Mucosa of descending colon (tissue), 3 donors: ENCODE data around the gene HEPACAM2. TPM values are rescaled to one million over a fixed set of nuclear protein-coding genes. Genes with fewer than 3 reads are reported as not detected.

Experiments used
- ATAC-seq: fragments of 200-7000 bp; cut with Tn5 transposase; one replicate; pipeline ENCODE4 v1.9.1; 2020; ENCODE audit warnings: mild to moderate bottlenecking, moderate library complexity
- DNase-seq, 3 donors: peaks; one replicate each; pipeline ENCODE4 v3.0.0-alpha.2; 2020
- H3K36me3 ChIP-seq: fragments of 200-600 bp; one replicate; pipeline ENCODE4 v1.8.0; 2021; ENCODE audit warnings: low read depth, mild to moderate bottlenecking
- H3K4me1 ChIP-seq: fragments of 200-600 bp; one replicate; pipeline ENCODE4 v1.8.0; 2021; ENCODE audit warnings: low read depth, mild to moderate bottlenecking
- H3K4me3 ChIP-seq: fragments of 200-600 bp; one replicate; pipeline ENCODE4 v1.8.0; 2021; ENCODE audit warnings: mild to moderate bottlenecking
- H3K9me3 ChIP-seq: fragments of 200-600 bp; one replicate; pipeline ENCODE4 v1.8.0; 2021; ENCODE audit warnings: mild to moderate bottlenecking
- CTCF ChIP-seq: fragments of 200-600 bp; IDR thresholded peaks from one replicate; pipeline ENCODE4 v1.8.0; 2022; ENCODE audit warnings: antibody characterized with exemption, mild to moderate bottlenecking
- intact Hi-C, 2 donors: fragments of 100-400 bp; cut with DNase I in 1 of 2; cut with micrococcal nuclease in 1 of 2; formaldehyde crosslinking; loops; one replicate each; pipeline versions ENCODE4 v1.11.0 to v1.11.1; 2022; cut with DNase I, micrococcal nuclease
- long read RNA-seq, 2 donors: library from polyadenylated mRNA; unstranded; transcript quantifications; one replicate each; pipeline ENCODE4 v2.0.0, GENCODE V29; 2019 to 2021
- total RNA-seq, 3 donors: library from RNA; stranded (reverse); fragmentation: NEBNext Ultra II Directional in 2 of 3; extraction: Animal tissue kit (Norgen Biotek cat#: 25700) in 2 of 3; gene quantifications; one replicate each; pipeline versions ENCODE4 v1.2.1 to v1.2.4, GENCODE V29; 2021 to 2023
- donor health status: DM: no; HTN: no; CAD: no; lungs with moderate emphysema.
- donor health status: DM: no; HTN: no; CAD: no.
- donor health status: DM: no; HTN: yes; CAD: no.

Gene HEPACAM2
- 100 to 1,000 TPM in 1 of 3 donors, 10 to 100 TPM in 2; 24.2 to 106 (median 70.6) TPM for total RNA-seq
- long read RNA-seq, donor 1, transcript HEPACAM2-202 (10 exons, 2,148 nt), result major isoform, 6 of 12 reads
- long read RNA-seq, donor 1, partial matches to known transcripts, result 2 of 12 reads
- long read RNA-seq, donor 1, other reads (novel, unspliced or antisense), result 1 of 12 reads
- long read RNA-seq, donor 2, transcript HEPACAM2-202 (10 exons, 2,148 nt), result major isoform, 20 of 38 reads
- long read RNA-seq, donor 2, partial matches to known transcripts, result 12 of 38 reads
- long read RNA-seq, donor 2, other reads (novel, unspliced or antisense), result 3 of 38 reads

GRCh38 chr7:93226310-93226709, at the start of gene HEPACAM2:
Gene HEPACAM2 (minus strand): TSS chr7:93226469.
- no peaks in the 10 kb centered on the region for H3K4me1 ChIP-seq
- no peak for TF ChIP-seq CTCF
- no peaks in the 10 kb centered on the region for H3K36me3 ChIP-seq
- no peak within 1 kb of the TSS for H3K4me3 ChIP-seq
- H3K9me3 ChIP-seq, result no peaks in the 10 kb centered on the region
- DNase-seq (peak in 2 of 3 donors; percentile 23 to 24), ATAC-seq (peak; percentile 70)
- intact Hi-C loops, result no loop called here

GRCh38 chr7:93265220-93265619, 39.0 kb upstream of the HEPACAM2 start:
- no peaks in the 10 kb centered on the region for H3K4me1 ChIP-seq
- no peak for ATAC-seq
- TF ChIP-seq CTCF, result no peak
- intact Hi-C loops, result no loop called here
- no peaks in the 10 kb centered on the region for H3K9me3 ChIP-seq
- no peaks in the 10 kb centered on the region for H3K36me3 ChIP-seq
- no peak for DNase-seq
- H3K4me3 ChIP-seq, result no peak overlapping the region

GRCh38 chr7:93262535-93262934, 36.3 kb upstream of the HEPACAM2 start:
- ATAC-seq, result no peak
- Histone ChIP-seq H3K9me3 (no peaks in the 10 kb centered on the region), H3K4me1 (no peaks in the 10 kb centered on the region), H3K4me3 (no peak overlapping the region), H3K36me3 (peaks cover 6% of the 10 kb centered on the region)
- intact Hi-C loops, result no loop called here
- no peak for DNase-seq
- TF ChIP-seq CTCF, result no peak

GRCh38 chr7:93258661-93259060, 32.4 kb upstream of the HEPACAM2 start:
- DNase-seq, result no peak
- H3K4me3 ChIP-seq, result no peak overlapping the region
- H3K4me1 ChIP-seq, result no peaks in the 10 kb centered on the region
- intact Hi-C loops, result no loop called here
- H3K9me3 ChIP-seq, result no peaks in the 10 kb centered on the region
- H3K36me3 ChIP-seq, result peaks cover 6% of the 10 kb centered on the region
- no peak for TF ChIP-seq CTCF
- ATAC-seq, result no peak

- no peak for TF ChIP-seq CTCF
- DNase-seq (no peak), ATAC-seq (no peak)
- Histone ChIP-seq H3K9me3 (no peaks in the 10 kb centered on the region), H3K4me1 (peaks cover 2% of the 10 kb centered on the region), H3K36me3 (no peaks in the 10 kb centered on the region), H3K4me3 (no peak overlapping the region)
- intact Hi-C loops, result no loop called here
Observed at GRCh38 chr7:93249491-93250148, 23.4 kb upstream of the HEPACAM2 start.
